Endodermal cell (in vitro differentiated cells): ENCODE results near the gene NDEL1. TPM values are rescaled to one million over a fixed set of nuclear protein-coding genes. Genes with fewer than 3 reads are reported as not detected.

Source experiments
- DNase-seq: peaks from one replicate; pipeline ENCODE4 v3.0.0-alpha.2; 2017
- H3K27ac ChIP-seq: 2 replicates; pipeline ENCODE4 v1.5.1; 2013; ENCODE audit warnings: mild to moderate bottlenecking, low read depth, low read length, moderate library complexity
- H3K27me3 ChIP-seq: 2 replicates; pipeline ENCODE4 v1.6.1; 2013; ENCODE audit warnings: mild to moderate bottlenecking, low read length, moderate library complexity; ENCODE audit not compliant: insufficient read depth, control insufficient read depth, poor library complexity, severe bottlenecking
- H3K36me3 ChIP-seq: 2 replicates; pipeline ENCODE4 v1.7.0; 2013; ENCODE audit warnings: mild to moderate bottlenecking, low read length, moderate library complexity; ENCODE audit not compliant: control insufficient read depth, insufficient read depth
- H3K4me1 ChIP-seq: one replicate; pipeline ENCODE4 v1.7.0; 2013; ENCODE audit warnings: low read length; ENCODE audit not compliant: control insufficient read depth, insufficient read depth
- H3K4me3 ChIP-seq: 2 replicates; pipeline ENCODE4 v1.5.1; 2013; ENCODE audit warnings: mild to moderate bottlenecking, low read length, moderate library complexity
- H3K9ac ChIP-seq: 2 replicates; pipeline ENCODE4 v1.6.1; 2013; ENCODE audit warnings: mild to moderate bottlenecking, low read length, moderate library complexity; ENCODE audit not compliant: poor library complexity, severe bottlenecking; ENCODE audit errors: extremely low read depth
- H3K9me3 ChIP-seq: 2 replicates; pipeline ENCODE4 v1.6.1; 2013; ENCODE audit warnings: mild to moderate bottlenecking, low read length, moderate library complexity; ENCODE audit not compliant: control insufficient read depth
- H3K27ac Mint-ChIP-seq: 2 replicates; pipeline ENCODE4 v1.8.0; 2020; ENCODE audit warnings: mixed read lengths
- H3K27me3 Mint-ChIP-seq: 2 replicates; pipeline ENCODE4 v1.8.0; 2021; ENCODE audit warnings: mild to moderate bottlenecking, mixed read lengths; ENCODE audit not compliant: insufficient read depth
- H3K36me3 Mint-ChIP-seq: 2 replicates; pipeline ENCODE4 v1.8.0; 2020; ENCODE audit warnings: low read depth, mixed read lengths
- H3K4me1 Mint-ChIP-seq: 2 replicates; pipeline ENCODE4 v1.8.0; 2020; ENCODE audit warnings: mixed read lengths
- H3K4me3 Mint-ChIP-seq: 2 replicates; pipeline ENCODE4 v1.8.0; 2020; ENCODE audit warnings: mild to moderate bottlenecking, moderate library complexity, mixed read lengths
- H3K9me3 Mint-ChIP-seq: 2 replicates; pipeline ENCODE4 v1.8.0; 2020; ENCODE audit warnings: mild to moderate bottlenecking, mixed read lengths
- WGBS, 2 experiments: methylation state at CpG; one replicate each; pipeline versions ENCODE4 v1.1.5 to v1.1.7; 2013; ENCODE audit warnings: missing lambda C conversion rate in 2 of 2, mixed read lengths in 1 of 2; ENCODE audit not compliant: insufficient coverage in 1 of 2, insufficient read length in 1 of 2; 5-methylcytosine and 5-hydroxymethylcytosine counted together
- total RNA-seq, 2 donors: library from RNA; stranded (reverse); fragmentation: NEBNext Ultra II Directional in 1 of 2; extraction: Animal tissue kit (Norgen Biotek cat#: 25700) in 1 of 2; gene quantifications; 2 replicates in 1 of 2; 3 replicates in 1 of 2; pipeline ENCODE4 v1.2.1, GENCODE V29; 2021
- TF ChIP-seq, protein P1 (sequence below): fragments of 200-600 bp; sonication (generic); conservative IDR thresholded peaks from 2 replicates; pipeline ENCODE4 v1.5.0; 2021; ENCODE audit warnings: antibody characterized with exemption, mild to moderate bottlenecking

NDEL1 gene
- total RNA-seq, 2 donors from 2014 or later, result 60.4 to 61.2 TPM

DNA sequence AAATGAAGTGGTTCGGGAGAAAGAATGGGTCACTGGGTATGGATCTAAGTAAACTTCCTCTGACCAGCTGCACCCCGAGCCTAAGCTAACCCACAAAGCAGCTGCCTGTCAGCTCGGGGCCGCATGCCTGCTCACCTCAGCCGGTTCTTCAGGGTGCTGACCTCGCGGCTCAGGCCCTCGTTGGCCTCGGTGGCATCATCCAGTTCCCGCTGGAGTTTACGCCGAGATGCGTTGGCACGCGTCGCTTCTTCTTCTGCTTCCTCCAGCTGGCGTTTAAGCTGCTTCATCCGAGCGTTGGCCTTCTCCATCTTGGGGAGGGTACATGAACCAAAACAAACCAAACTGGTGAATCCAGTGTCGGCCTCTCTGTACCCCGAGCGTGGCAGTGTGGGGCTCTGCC lies 41.1 kb downstream of the NDEL1 start:
- H3K4me3 ChIP-seq, result no peak overlapping the region
- no peaks in the 10 kb centered on the region for H3K9me3 ChIP-seq
- H3K27ac Mint-ChIP-seq, result no peak overlapping the region
- H3K27ac ChIP-seq, result no peak overlapping the region
- peaks cover 97% of the 10 kb centered on the region for H3K36me3 ChIP-seq
- no peaks in the 10 kb centered on the region for H3K27me3 Mint-ChIP-seq
- peaks cover 93% of the 10 kb centered on the region for H3K36me3 Mint-ChIP-seq
- no peak overlapping the region for H3K9ac ChIP-seq
- no peaks in the 10 kb centered on the region for H3K9me3 Mint-ChIP-seq
- peak; percentile 40 for DNase-seq
- TF ChIP-seq, protein P1, sequence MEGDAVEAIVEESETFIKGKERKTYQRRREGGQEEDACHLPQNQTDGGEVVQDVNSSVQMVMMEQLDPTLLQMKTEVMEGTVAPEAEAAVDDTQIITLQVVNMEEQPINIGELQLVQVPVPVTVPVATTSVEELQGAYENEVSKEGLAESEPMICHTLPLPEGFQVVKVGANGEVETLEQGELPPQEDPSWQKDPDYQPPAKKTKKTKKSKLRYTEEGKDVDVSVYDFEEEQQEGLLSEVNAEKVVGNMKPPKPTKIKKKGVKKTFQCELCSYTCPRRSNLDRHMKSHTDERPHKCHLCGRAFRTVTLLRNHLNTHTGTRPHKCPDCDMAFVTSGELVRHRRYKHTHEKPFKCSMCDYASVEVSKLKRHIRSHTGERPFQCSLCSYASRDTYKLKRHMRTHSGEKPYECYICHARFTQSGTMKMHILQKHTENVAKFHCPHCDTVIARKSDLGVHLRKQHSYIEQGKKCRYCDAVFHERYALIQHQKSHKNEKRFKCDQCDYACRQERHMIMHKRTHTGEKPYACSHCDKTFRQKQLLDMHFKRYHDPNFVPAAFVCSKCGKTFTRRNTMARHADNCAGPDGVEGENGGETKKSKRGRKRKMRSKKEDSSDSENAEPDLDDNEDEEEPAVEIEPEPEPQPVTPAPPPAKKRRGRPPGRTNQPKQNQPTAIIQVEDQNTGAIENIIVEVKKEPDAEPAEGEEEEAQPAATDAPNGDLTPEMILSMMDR, result no peak
- WGBS, 2 experiments, result 95 to 96% methylated on average over 21 to 22 of the region's 22 CpGs
- H3K4me3 Mint-ChIP-seq, result no peak overlapping the region
- no peaks in the 10 kb centered on the region for H3K4me1 ChIP-seq
- no peaks in the 10 kb centered on the region for H3K4me1 Mint-ChIP-seq
- no peaks in the 10 kb centered on the region for H3K27me3 ChIP-seq

DNA sequence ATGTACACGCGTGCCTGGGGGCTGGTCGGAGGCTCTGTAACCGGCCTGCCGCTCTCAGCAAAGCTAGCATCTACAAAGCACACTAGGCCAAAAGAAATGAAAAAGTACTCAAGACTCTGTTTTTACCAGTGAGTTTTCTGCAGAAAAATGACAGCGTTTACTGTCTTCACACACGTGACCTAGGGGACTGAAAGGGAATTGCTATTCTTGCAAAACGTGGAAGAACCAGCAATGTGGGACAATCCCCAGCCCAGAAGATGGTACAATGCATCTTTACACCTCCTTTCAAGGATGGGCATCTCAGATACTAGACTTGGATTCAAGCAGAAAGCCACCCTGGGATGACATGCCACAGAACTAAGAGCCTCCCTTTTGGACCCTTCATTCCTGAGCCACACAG lies 41.5 kb downstream of the NDEL1 start:
- peaks cover 93% of the 10 kb centered on the region for H3K36me3 Mint-ChIP-seq
- H3K27ac Mint-ChIP-seq, result no peak overlapping the region
- H3K36me3 ChIP-seq, result peaks cover 97% of the 10 kb centered on the region
- H3K27me3 Mint-ChIP-seq, result no peaks in the 10 kb centered on the region
- no peak overlapping the region for H3K4me3 ChIP-seq
- WGBS, 2 experiments, result 95 to 97% methylated on average over 8 of the region's 8 CpGs
- H3K27ac ChIP-seq, result no peak overlapping the region
- H3K9ac ChIP-seq, result no peak overlapping the region
- DNase-seq, result no peak
- no peak overlapping the region for H3K4me3 Mint-ChIP-seq
- no peaks in the 10 kb centered on the region for H3K4me1 ChIP-seq
- H3K9me3 Mint-ChIP-seq, result no peaks in the 10 kb centered on the region
- H3K4me1 Mint-ChIP-seq, result no peaks in the 10 kb centered on the region
- no peaks in the 10 kb centered on the region for H3K9me3 ChIP-seq
- H3K27me3 ChIP-seq, result no peaks in the 10 kb centered on the region
- TF ChIP-seq, protein P1, result no peak

DNA sequence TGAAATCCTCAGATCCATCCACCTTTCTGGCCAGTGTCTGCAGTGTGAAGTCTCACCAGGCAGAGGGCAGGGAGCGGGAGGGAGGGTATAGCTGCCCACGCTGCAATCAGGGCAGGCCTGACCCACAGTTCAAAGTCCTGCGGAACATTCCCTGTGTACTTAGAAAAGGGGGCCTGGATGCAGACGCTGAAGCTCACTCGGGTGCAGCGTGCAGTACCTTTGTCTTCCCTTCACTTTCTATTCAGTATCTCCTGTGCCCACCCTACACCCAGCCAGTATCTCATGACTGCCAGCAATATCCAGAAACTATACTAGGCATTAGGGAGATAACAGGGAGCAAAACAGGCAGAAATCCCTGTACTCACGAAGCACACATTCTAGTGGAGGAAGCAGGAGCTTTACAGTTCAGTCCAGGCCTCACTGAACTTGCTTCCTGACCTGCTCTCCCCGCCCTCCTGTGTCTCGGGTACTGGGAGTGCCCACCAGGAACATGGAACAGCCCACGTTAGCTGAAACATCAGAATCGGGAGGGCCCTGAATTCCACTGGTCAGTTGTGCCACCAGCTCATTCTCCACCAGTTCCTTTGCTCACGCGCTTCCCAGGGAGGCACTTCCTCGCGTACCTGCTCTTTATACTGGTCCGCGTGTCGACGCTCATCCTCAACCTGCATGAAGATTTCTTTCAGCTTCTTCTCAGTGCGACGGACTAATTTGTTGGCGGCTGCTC lies 42.2 kb downstream of the NDEL1 start:
- Histone ChIP-seq H3K9ac (no peak overlapping the region), H3K36me3 (peaks cover 100% of the 10 kb centered on the region), H3K4me1 (no peaks in the 10 kb centered on the region), H3K27ac (no peak overlapping the region), H3K4me3 (no peak overlapping the region), H3K27me3 (no peaks in the 10 kb centered on the region), H3K9me3 (no peaks in the 10 kb centered on the region)
- Mint-ChIP-seq H3K36me3 (peaks cover 96% of the 10 kb centered on the region), H3K4me1 (no peaks in the 10 kb centered on the region), H3K4me3 (no peak overlapping the region), H3K27ac (peak overlapping the region; percentile 55), H3K9me3 (no peaks in the 10 kb centered on the region), H3K27me3 (no peaks in the 10 kb centered on the region)
- peak; percentile 45 for DNase-seq
- TF ChIP-seq, protein P1, result no peak
- 94 to 97% methylated on average over 22 of the region's 22 CpGs for WGBS, 2 experiments
